Measurements from ENCODE around the gene TOMM70.
"Not testable (repeated sequence)": the region's sequence is repeated elsewhere in the genome, so short reads cannot be mapped to it uniquely, and the experiment has no call there.

The TOMM70 gene

DNA sequence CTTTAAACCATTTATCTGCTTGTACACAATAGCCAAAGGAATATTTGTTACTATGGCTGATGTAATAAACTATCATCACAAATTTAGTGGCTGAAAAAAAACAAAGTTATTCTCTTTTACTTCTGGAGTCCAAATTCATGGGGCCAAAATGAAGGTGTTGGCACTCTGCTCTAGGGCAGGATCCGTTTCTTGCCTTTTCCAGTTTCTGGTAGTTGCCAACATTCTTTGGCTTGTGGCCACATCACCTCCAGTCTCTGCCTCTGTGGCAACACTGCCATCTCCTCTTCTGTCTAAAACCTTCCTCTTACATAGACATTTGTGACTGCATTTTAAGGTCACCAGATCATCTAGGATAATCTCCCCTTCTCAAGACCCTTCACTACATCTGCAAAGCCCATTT, 39.0 kb downstream of the TOMM70 start:
- DNase-seq = no peak

GRCh38 chr3:100360757-100361496, 40.0 kb downstream of the TOMM70 start:
- no peak for DNase-seq

DNA sequence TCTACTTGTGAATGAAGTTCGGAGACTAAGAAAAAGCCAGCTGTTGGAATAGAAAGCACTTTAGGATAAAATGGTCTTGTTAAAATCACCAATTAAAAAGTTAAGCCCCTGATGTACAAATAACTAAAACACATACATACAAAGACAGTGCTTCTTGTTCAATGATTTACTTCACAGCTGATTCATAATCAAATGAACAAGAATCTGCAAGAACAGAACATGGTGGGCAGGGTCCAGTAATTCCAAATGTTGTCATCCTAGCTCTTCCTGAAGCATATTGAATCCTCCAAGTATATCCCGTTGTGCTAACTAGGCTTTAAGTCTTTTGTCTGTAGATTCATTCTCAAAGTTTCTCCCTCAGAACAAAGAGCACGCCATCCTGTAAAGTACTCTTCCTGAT, 41.9 kb downstream of the TOMM70 start:
- no peak for DNase-seq

DNA sequence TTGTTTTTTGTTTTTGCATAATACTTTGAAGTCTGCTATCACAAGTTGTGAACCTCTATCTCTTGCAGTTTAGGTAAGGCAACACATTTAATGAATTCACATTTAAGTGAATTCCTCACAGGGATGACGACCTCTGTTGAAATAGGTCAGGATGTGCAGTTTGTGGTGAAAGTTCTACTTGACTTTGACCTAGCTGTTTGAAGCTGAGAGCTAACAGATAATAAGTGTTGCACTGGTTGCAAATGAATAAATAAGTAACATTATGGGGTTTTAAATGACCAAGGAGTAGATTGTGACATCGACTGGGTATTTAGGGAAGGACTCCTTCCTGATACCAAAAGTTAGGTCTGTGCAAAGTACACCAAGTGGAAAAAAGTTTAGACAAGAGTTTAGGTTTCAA, 42.5 kb downstream of the TOMM70 start:
- no peak for DNase-seq

DNA sequence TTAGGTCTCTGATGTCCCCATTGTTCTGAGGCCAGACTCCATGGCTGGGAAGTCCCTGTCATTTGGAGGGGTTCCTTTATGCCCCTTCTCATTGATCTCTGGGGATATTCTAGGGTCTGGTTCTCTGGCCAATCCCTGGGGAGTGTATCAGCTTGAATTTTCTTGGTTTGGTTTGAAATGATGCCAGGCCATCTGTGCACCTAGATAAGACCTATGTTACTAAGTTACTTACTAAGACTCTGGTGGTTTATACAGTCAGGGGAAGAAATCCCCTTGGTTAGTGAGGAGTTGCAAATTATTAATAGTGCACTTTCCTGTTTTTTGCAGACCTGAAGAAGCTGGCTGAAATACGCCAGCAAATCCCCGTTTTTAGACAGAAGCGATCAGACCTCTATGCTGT, 46.0 kb downstream of the TOMM70 start:
- DNase-seq = no peak

DNA sequence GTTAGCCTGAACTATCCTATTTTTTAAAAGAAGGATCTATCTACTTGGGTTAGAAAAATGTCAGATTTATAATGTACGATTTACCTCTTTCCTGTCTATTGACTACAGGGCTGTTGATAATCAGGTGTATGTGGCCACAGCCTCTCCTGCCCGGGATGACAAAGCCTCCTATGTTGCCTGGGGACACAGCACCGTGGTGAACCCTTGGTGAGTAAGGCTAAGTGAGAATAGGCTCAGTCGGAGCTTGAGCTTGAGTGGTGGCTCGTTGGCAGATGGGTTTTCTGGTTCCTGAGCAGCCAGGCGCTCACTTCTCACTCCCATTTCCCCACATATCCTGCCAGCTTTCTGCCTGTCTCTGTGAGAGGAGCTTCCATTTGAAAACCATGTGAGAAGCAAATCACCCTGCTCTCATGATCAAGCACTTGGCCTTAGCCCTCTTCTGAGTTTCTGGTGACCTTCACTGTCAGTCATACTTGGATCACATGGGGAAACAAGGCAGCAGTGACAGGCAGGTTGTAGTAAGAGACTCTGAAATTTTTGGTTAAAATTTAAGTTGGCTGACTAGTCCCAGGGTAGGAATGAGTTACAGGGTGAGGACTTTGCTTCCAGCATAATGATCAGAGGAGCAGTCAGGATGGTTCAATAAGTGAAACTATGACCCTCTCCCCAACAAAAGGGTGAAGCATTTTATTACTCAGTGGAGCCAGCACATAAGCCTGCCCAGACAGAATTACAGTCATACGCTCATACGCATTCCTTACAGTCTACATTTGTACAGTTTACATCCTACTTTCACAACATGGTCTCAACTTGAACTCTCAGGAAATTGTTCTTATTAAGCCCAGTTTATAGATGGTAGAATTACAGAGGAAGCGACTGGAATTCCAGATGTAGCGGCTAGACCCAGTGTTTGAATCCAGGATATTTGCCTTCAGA, 48.3 kb downstream of the TOMM70 start:
- DNase-seq = no peak

- DNase-seq = not testable (repeated sequence)
Measured at GRCh38 chr3:100351770-100352169, 49.1 kb downstream of the TOMM70 start.

DNA sequence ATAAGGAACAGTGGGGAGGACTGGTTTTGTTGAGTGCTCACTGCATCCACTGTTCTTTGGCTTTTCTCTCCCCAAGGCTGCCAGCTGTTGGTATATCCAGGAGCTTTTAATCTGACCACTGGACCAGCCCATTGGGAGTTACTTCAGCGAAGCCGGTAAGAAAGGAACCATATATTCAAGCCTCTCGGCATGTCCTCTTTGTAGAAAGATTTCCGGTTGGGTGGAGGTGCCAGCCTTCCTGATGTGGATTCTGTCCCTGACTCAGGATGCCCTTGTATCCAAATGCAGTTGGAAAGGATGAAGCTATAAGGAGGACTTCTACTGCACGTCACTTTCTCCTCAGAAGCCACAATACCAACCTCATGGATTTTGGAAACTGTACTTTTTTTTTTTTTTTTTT, 52.2 kb downstream of the TOMM70 start:
- no peak for DNase-seq

DNA sequence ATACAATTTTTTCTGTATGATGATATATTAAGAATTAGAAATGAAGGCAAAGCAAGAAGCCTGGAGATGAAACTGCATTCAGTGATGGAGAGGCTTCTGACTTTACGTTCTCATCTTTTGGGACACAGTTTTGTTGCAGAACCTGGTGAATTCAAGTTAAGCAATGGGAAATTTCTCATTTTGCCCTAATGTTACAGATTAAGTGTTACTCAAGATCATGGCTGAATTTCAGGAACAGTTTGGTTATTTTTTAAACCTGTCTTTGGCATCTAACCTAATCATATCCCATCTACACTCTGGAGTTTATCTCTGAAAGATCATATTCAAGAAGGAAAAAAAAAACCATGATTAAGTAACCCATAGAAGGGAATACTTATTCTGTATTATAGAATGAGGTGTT, 60.4 kb downstream of the TOMM70 start:
- no peak for DNase-seq

GRCh38 chr3:100339786-100340185, 61.1 kb downstream of the TOMM70 start:
- DNase-seq = no peak

- DNase-seq = no peak
Measured at GRCh38 chr3:100338911-100339310, 62.0 kb downstream of the TOMM70 start.

DNA sequence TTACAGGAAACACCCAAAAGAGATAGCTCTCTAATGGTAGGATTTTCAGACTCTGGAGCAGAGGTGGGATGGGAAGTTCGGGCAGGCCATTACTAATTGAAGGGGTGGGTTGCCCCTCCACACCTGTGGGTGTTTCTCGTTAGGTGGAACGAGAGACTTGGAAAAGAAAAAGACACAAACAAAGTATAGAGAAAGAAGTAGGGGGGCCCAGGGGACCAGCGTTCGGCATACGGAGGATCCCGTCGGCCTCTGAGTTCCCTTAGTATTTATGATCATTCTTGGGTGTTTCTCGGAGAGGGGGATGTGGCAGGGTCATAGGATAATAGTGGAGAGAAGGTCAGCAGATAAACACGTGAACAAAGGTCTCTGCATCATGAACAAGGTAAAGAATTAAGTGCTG, 64.7 kb downstream of the TOMM70 start:
- not testable (repeated sequence) for DNase-seq

GRCh38 chr3:100335434-100335833, 65.5 kb downstream of the TOMM70 start:
- DNase-seq = peak; percentile 26

- peak; percentile 88 for DNase-seq
Measured at GRCh38 chr3:100334488-100335351, 66.2 kb downstream of the TOMM70 start, which contains the start of gene NIT2. Gene NIT2, plus strand, starts transcription at chr3:100334757. Its CDS starts 35 bp downstream, at chr3:100334792.

DNA sequence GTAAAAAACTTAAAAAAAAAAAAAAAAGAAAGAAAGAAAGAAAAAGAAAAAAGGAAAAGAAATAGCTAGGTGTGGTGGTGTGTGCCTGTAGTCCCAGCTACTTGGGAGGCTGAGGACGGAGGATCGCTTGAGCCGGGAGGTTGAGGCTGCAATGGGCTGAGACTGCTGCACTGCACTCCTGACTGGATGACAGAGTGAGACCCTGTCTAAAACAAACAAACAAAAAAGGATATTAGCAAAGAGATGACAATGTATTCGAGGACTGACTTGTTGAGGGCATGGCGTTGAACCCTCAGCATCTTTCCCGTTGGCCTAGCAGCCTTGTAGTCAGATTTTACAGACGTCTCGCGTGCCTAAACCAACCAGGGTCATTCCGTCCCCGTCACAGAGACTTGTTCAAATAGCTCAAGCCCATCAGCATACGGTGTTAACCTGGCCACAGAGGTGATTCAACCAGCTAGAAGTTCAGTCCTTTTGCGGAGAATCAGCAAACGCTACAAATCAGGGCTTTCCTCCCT, 66.9 kb downstream of the TOMM70 start:
- DNase-seq = no peak

- no peak for DNase-seq
Measured at GRCh38 chr3:100333051-100333450, 67.8 kb downstream of the TOMM70 start.

GRCh38 chr3:100331660-100332059, 69.2 kb downstream of the TOMM70 start:
- DNase-seq = no peak

DNA sequence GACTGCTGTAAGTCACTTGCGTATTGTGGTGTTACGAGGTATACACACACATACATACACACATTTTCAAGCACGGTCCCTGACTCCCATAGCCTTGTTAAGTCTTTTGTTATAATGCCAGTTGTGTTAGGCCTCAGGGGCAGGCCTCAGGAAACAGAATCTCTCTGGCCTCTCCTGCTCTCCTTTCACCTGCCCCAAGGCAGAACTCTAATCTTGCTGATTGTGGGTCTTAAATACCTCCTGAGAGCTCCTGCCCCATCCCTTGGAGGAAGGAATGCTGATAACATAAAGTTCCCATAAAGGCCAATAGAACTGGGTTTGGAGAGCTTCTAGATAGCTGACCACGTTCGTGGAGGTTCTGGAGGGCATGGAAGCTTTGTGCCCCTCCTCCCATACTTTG, 70.2 kb downstream of the TOMM70 start:
- no peak for DNase-seq

DNA sequence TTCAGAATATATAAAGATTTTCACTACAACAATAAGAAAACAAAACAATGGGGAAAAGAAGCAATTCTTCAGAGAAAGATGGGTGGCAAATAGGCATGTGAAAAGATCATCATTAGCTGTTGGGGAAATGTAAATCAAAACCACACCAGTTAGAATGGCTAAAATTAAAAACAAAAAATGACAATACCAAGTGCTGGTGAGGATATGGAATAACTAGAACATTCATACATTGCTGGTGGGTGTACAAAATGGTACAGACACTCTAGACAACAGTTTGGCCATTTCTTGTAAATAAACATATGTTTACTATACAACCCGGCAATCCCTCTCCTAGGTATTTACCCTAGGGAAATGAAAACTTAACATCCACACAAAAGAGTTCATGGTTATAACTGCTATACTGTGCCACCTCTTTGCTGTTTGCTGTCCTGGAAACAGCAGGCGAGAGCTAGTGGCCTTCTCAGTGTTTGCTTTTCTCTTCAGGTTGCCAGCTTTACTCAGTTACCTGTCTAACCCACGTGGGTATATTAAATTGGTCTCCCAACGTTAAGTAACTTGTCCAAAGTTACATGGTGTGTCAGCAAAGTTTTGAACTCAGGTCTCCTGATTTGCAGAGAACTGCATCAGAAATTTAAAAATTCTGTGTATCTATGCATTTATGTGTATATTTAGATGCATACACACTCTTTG, 70.9 kb downstream of the TOMM70 start:
- DNase-seq = no peak

DNA sequence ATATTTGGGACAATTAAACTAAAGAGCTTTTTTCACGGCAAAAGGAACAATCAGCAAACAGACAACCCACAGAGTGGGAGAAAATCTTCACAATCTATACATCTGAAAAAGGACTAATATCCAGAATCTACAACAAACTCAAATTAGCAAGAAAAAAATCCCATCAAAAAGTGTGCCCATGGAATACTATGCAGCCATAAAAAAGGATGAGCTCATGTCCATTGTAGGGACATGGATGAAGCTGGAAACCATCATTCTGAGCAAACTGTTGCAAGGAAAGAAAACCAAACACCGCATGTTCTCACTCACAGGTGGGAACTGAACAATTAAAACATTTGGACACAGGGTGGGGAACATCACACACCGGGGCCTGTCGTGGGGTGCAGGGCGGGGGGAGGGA, 73.5 kb downstream of the TOMM70 start:
- not testable (repeated sequence) for DNase-seq

DNA sequence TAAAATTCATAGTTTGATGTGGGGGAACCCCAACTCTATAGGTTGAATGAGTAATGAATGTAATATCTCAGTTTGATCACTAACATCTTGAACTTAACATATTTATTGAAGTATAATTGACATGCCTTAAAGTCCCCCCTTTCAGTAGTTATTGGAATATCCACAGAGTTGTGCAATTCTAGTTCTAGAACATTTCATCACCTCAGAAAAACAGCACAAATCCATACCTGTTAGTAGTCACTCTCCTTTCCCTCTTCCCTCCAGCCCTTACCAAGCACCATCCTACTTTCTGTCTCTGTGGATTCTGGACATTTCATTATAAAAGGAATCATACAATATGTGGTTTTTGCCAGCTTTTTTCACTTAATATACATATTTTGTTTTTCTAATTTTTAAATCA, 75.1 kb downstream of the TOMM70 start:
- DNase-seq = no peak

GRCh38 chr3:100324044-100324443, 76.8 kb downstream of the TOMM70 start:
- no peak for DNase-seq
